Measurements from ENCODE around the gene PKP1. TPM values are rescaled to one million over a fixed set of nuclear protein-coding genes. Genes with fewer than 3 reads are reported as not detected.
A peak's percentile ranks its signal among the peaks of the same experiment; 100 is the strongest.

PKP1 gene
- total RNA-seq, 1 donor from 2014 or later, result 0.02 TPM

DNA sequence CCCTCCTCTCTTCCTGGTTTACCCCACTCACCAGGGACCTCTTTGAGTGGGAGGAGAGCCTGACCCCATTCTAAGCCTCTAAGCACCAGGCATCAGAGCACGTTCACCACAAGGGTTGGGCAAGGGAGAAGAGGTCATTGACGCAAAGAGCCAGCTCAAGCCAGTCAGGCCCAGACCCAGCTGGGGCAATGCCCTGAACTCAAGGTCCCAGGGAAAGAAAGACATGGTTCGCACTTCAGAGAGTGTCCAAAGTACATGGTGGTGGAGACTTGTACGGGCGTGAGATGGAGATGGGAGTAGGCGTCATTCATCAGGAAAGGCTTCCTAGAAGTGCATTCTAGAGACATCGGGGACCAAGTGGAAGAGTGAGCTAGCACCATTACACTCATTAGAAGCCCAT is 7.2 kb downstream of the PKP1 start:
- H2AFZ ChIP-seq (replicated peaks), result no peak overlapping the region
- no peak overlapping the region for H3K27ac ChIP-seq
- no peaks in the 10 kb centered on the region for H3K36me3 Mint-ChIP-seq
- no peak overlapping the region for H3K9ac ChIP-seq
- no peak overlapping the region for H3K4me2 ChIP-seq
- no peak overlapping the region for H3K4me3 ChIP-seq
- H3K9me3 ChIP-seq (ENCODE audit: low read depth), result no peaks in the 10 kb centered on the region
- H3K27ac Mint-ChIP-seq, result peak overlapping the region; percentile 18
- H3K27me3 Mint-ChIP-seq (ENCODE audit: insufficient read depth, low read depth), result peaks cover 11% of the 10 kb centered on the region
- peaks cover 31% of the 10 kb centered on the region for H3K4me1 Mint-ChIP-seq
- no peaks in the 10 kb centered on the region for H3K9me3 Mint-ChIP-seq
- H3K36me3 ChIP-seq, result no peaks in the 10 kb centered on the region
- no peaks in the 10 kb centered on the region for H3K79me2 ChIP-seq (ENCODE audit: low read depth)
- no peaks in the 10 kb centered on the region for H3K27me3 ChIP-seq
- H3K4me1 ChIP-seq, result peaks cover 26% of the 10 kb centered on the region
- no peak overlapping the region for H3K4me3 Mint-ChIP-seq
- no peak for DNase-seq (ENCODE audit: low spot score)
- H4K20me1 ChIP-seq (ENCODE audit: low read depth), result no peaks in the 10 kb centered on the region
- TF ChIP-seq EZH2 (IDR thresholded peaks at IDR 0.05) (no peak), EZH2phosphoT487 (IDR thresholded peaks at IDR 0.05) (no peak), CTCF (IDR thresholded peaks at IDR 0.05) (no peak)
- peaks cover 10% of the 10 kb centered on the region for H3F3A ChIP-seq (ENCODE audit: low read depth)

DNA sequence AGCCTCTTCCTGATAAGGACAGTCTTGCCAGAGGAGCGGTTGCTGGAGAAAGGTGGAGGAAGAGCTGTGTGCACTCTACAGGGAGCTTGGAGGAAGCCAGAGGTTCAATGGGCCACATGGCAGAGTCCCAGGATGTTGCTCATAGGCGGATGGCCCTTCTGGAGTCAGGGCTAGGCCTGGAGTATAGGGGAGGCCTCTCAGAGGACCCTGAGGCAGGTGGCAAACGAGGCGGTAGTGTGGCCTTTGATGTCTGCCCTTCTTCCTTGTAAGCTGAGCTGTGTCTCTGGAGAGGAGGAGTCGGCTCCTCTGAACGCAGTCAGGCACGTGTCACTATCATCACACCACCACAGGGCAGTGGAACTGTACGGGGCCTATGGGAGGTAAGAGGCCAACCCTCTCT is 8.6 kb downstream of the PKP1 start:
- Histone ChIP-seq H4K20me1 (ENCODE audit: low read depth) (no peaks in the 10 kb centered on the region), H3K9ac (no peak overlapping the region), H3K4me3 (no peak overlapping the region), H3K4me1 (peaks cover 27% of the 10 kb centered on the region), H3K9me3 (ENCODE audit: low read depth) (no peaks in the 10 kb centered on the region), H3F3A (ENCODE audit: low read depth) (peaks cover 15% of the 10 kb centered on the region), H3K4me2 (no peak overlapping the region), H3K36me3 (no peaks in the 10 kb centered on the region), H2AFZ (replicated peaks) (no peak overlapping the region), H3K27ac (no peak overlapping the region), H3K79me2 (ENCODE audit: low read depth) (no peaks in the 10 kb centered on the region), H3K27me3 (no peaks in the 10 kb centered on the region)
- no peak overlapping the region for H3K4me3 Mint-ChIP-seq
- TF ChIP-seq EZH2 (IDR thresholded peaks at IDR 0.05) (no peak), EZH2phosphoT487 (IDR thresholded peaks at IDR 0.05) (no peak), CTCF (IDR thresholded peaks at IDR 0.05) (no peak)
- no peak for DNase-seq (ENCODE audit: low spot score)
- H3K27me3 Mint-ChIP-seq (ENCODE audit: insufficient read depth, low read depth), result peaks cover 6% of the 10 kb centered on the region
- peaks cover 29% of the 10 kb centered on the region for H3K4me1 Mint-ChIP-seq
- no peaks in the 10 kb centered on the region for H3K9me3 Mint-ChIP-seq
- no peak overlapping the region for H3K27ac Mint-ChIP-seq
- H3K36me3 Mint-ChIP-seq, result no peaks in the 10 kb centered on the region

DNA sequence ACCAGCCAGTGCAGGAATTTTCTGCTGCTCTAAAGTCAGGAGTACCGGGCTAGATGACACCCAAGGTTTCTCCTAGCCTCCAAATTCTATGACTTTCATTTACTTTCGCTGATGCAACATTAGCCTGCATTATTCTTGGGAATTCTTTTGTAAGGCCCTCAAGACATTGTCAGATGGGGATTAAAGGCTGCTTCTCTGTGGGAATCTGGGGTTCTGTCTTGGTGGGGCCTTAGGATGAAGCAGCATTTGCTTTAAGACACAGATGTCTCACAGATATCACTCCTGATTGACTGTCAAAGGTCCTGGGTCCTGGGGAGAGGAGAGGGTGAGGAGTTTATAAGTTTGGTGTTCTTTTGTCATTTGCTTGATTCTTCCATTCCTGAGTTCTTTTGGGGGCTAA is 11.6 kb downstream of the PKP1 start:
- Histone ChIP-seq H2AFZ (replicated peaks) (no peak overlapping the region), H3K27me3 (no peaks in the 10 kb centered on the region), H3K4me3 (no peak overlapping the region), H4K20me1 (ENCODE audit: low read depth) (no peaks in the 10 kb centered on the region), H3K9me3 (ENCODE audit: low read depth) (no peaks in the 10 kb centered on the region), H3K4me1 (peaks cover 30% of the 10 kb centered on the region), H3K4me2 (peak overlapping the region; percentile 66), H3K9ac (no peak overlapping the region), H3K27ac (peak overlapping the region; percentile 92), H3F3A (ENCODE audit: low read depth) (peaks cover 15% of the 10 kb centered on the region), H3K79me2 (ENCODE audit: low read depth) (no peaks in the 10 kb centered on the region), H3K36me3 (no peaks in the 10 kb centered on the region)
- no peaks in the 10 kb centered on the region for H3K36me3 Mint-ChIP-seq
- H3K4me3 Mint-ChIP-seq, result no peak overlapping the region
- DNase-seq (ENCODE audit: low spot score), result peak; percentile 66
- TF ChIP-seq CTCF (IDR thresholded peaks at IDR 0.05) (no peak), EZH2 (IDR thresholded peaks at IDR 0.05) (no peak), EZH2phosphoT487 (IDR thresholded peaks at IDR 0.05) (no peak)
- no peaks in the 10 kb centered on the region for H3K9me3 Mint-ChIP-seq
- peaks cover under 1% of the 10 kb centered on the region for H3K27me3 Mint-ChIP-seq (ENCODE audit: insufficient read depth, low read depth)
- peak overlapping the region; percentile 46 for H3K27ac Mint-ChIP-seq
- H3K4me1 Mint-ChIP-seq, result peaks cover 26% of the 10 kb centered on the region
